Mesangial cell (primary cell): ENCODE data around the gene PRIM1. TPM values are rescaled to one million over a fixed set of nuclear protein-coding genes. Genes with fewer than 3 reads are reported as not detected.

Experiments
- total RNA-seq: library from RNA; depleted of rRNA; stranded (reverse); fragments of >200 nt; gene quantifications from 2 replicates; pipeline ENCODE4 v1.2.3, GENCODE V29; 2015

PRIM1 gene
- total RNA-seq: 4.1 and 17.3 TPM in 2 replicates

GRCh38 chr12:56751712-56752598 lies at the start of gene PRIM1:
Gene PRIM1 (minus strand): TSS chr12:56752323. CDS start chr12:56752298, 25 bp downstream.

DNA sequence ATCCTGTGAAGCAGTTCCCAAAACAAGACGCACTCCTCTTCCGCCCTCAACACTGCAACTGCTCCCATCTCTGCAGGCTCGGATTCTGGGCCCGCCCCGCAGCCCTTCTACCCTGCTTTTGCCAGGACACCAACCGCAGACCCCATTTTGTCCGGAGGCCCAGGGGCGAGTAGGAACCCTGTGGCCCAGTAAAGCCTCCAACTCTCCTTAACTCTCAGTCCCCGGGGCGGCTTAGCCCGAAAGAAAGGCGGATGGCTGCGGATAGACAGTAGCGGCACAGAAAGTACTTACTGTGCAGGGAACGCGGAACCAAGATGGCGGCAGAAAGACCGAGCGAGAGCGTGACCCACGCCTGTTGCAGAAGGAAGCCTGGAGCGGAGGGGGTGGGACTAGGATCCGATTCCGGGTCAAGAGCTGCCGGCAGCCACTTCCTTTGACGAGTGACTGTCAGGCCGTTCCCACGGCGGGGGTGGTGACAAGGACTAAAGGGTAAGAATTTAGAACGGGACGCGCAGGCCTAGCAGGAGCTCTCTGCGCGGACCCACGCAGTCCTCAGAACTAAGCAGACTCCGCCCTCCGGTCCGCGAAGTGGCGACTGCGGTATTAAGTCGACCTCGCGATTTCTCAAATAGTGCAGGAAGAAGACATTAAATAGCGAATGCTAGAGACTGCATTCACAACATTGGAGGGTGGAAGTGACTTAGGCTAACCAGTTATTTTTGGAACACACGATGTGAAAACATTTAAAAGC lies 27.0 kb downstream of the PRIM1 start, which contains the start of gene NACA:
TSS of gene NACA (minus strand) at position 328 of the 751 bp plus-strand sequence. CDS start 778 bp downstream, outside the sequence.

DNA sequence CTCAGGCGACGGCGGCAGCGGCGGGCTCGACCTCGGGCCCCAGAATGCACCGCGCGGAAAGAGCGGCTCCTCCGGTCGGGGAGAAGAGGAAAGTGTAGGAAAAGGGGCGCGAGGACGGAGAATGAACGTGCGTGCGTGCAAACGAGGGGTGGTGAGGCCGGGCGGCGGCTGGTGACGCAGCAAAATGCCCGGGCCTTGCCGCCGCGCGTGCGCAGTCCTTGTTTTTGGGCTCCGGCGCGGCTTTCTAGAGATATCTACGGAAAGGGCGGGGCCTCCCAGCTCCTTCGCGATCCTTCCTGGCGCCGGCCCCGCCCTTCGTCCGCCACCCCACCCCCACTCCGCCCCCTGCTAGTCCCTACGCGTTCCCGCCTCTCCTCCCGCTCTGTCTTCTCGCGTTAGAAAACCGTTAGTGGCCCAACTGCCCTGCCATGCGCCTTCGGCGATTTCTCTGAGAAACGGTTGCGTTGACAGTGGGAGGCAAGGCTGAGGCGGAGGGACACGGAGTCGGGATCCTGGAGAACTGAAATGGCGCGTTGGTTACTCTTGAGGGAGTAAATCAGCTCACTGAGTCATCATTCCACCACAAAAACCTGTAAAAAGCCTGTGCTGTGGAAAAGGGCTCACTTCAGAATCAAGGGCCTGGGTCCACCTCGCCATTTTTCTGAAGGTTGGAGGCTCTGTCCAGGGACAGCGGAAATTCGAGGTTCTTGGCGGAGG lies 63.8 kb downstream of the PRIM1 start, which contains the start of gene PTGES3:
TSS of gene PTGES3 (minus strand) at position 156 of the 717 bp plus-strand sequence. CDS start 285 bp downstream, outside the sequence.

Other genes starting within 250 kb of the PRIM1 start
- 29.7 and 39.7 TPM in 2 replicates for gene RBMS2, start 230.5 kb downstream of the PRIM1 start, total RNA-seq
- gene BAZ2A, start 122.0 kb downstream of the PRIM1 start, total RNA-seq: 55.1 and 79.5 TPM in 2 replicates
- 366 and 495 TPM in 2 replicates for gene ATP5F1B, start 106.3 kb downstream of the PRIM1 start, total RNA-seq
- 48.4 and 121 TPM in 2 replicates for gene PTGES3, start 64.0 kb downstream of the PRIM1 start, total RNA-seq
- gene NACA, start 27.0 kb downstream of the PRIM1 start, total RNA-seq: 842 and 845 TPM in 2 replicates
- gene HSD17B6, start 11.0 kb upstream of the PRIM1 start, total RNA-seq: 0.49 and 0.51 TPM in 2 replicates
- gene SDR9C7, start 182.1 kb upstream of the PRIM1 start, total RNA-seq: not detected in 2 replicates
- under 0.01 TPM in 1 of 2 replicates, not detected in the other for gene RDH16, start 205.3 kb upstream of the PRIM1 start, total RNA-seq